GM21737 (cell line): Measurements from ENCODE around the gene CCM2L.

ENCODE experiments used
- ATAC-seq: cut with Tn5 transposase; IDR thresholded peaks from one replicate; pipeline ENCODE4 v1.9.1; 2021; ENCODE audit warnings: mild to moderate bottlenecking, moderate library complexity; ENCODE audit not compliant: unreplicated experiment

The CCM2L gene

GRCh38 chr20:32053648-32054047 lies 43.4 kb downstream of the CCM2L start:
- ATAC-seq, result no peak

- ATAC-seq, result no peak
These were observed 46.7 kb downstream of the CCM2L start for GRCh38 chr20:32056708-32057483.

- ATAC-seq, result no peak
These were observed 47.5 kb downstream of the CCM2L start for GRCh38 chr20:32057656-32058184.

GRCh38 chr20:32059189-32059588 lies 49.0 kb downstream of the CCM2L start:
- no peak for ATAC-seq

- no peak for ATAC-seq
These were observed 52.5 kb downstream of the CCM2L start for GRCh38 chr20:32062776-32063170.

- no peak for ATAC-seq
These were observed 53.5 kb downstream of the CCM2L start for GRCh38 chr20:32063695-32064094.

GRCh38 chr20:32064667-32065066 lies 54.4 kb downstream of the CCM2L start:
- no peak for ATAC-seq

GRCh38 chr20:32067234-32067821 lies 57.1 kb downstream of the CCM2L start:
- ATAC-seq, result no peak

- ATAC-seq, result no peak
These were observed 57.9 kb downstream of the CCM2L start for GRCh38 chr20:32068174-32068573.

- ATAC-seq, result no peak
These were observed 59.5 kb downstream of the CCM2L start for GRCh38 chr20:32069711-32070110.

GRCh38 chr20:32070282-32070681 lies 60.0 kb downstream of the CCM2L start:
- no peak for ATAC-seq

GRCh38 chr20:32070690-32071213 lies 60.5 kb downstream of the CCM2L start:
- no peak for ATAC-seq

GRCh38 chr20:32071395-32072167 lies 61.3 kb downstream of the CCM2L start:
- no peak for ATAC-seq

GRCh38 chr20:32072168-32072750 lies 62.0 kb downstream of the CCM2L start:
- ATAC-seq, result no peak

- ATAC-seq, result no peak
These were observed 65.3 kb downstream of the CCM2L start for GRCh38 chr20:32075534-32075933.

GRCh38 chr20:32077190-32077589 lies 67.0 kb downstream of the CCM2L start:
- ATAC-seq, result no peak

GRCh38 chr20:32078322-32078721 lies 68.1 kb downstream of the CCM2L start:
- no peak for ATAC-seq

- no peak for ATAC-seq
These were observed 68.6 kb downstream of the CCM2L start for GRCh38 chr20:32078791-32079190.

- no peak for ATAC-seq
These were observed 69.4 kb downstream of the CCM2L start for GRCh38 chr20:32079655-32080109.

- ATAC-seq, result no peak
These were observed 70.5 kb downstream of the CCM2L start for GRCh38 chr20:32080783-32081182.
